Measurements from ENCODE around the gene REPIN1.

- TF ChIP-seq, protein P1, sequence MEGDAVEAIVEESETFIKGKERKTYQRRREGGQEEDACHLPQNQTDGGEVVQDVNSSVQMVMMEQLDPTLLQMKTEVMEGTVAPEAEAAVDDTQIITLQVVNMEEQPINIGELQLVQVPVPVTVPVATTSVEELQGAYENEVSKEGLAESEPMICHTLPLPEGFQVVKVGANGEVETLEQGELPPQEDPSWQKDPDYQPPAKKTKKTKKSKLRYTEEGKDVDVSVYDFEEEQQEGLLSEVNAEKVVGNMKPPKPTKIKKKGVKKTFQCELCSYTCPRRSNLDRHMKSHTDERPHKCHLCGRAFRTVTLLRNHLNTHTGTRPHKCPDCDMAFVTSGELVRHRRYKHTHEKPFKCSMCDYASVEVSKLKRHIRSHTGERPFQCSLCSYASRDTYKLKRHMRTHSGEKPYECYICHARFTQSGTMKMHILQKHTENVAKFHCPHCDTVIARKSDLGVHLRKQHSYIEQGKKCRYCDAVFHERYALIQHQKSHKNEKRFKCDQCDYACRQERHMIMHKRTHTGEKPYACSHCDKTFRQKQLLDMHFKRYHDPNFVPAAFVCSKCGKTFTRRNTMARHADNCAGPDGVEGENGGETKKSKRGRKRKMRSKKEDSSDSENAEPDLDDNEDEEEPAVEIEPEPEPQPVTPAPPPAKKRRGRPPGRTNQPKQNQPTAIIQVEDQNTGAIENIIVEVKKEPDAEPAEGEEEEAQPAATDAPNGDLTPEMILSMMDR (IDR thresholded peaks at IDR 0.05): no peak
- TF ChIP-seq POLR2A (IDR thresholded peaks at IDR 0.05): no peak
Observed at GRCh38 chr7:150377196-150377595, 8.6 kb downstream of the REPIN1 start.
